ENCODE results near the gene GOLIM4.

DNA sequence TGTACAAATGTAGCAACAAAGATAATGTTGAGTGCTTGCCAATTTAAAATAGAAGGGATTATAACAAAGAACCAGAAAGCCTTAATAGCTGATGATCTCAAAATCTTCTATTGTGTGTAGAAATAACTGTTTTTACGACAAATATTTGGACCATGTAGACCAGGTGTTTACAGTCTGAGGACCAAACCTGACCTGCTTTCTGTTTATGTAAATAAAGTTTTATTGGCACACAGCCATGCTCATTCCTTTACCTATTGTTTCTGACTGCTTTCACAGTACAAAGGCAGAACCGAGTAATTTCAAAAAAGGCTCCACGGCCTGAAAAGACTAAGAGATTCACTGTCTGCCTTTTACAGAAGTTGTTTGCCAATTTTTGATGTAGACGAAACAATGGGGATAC lies 91.8 kb downstream of the GOLIM4 start:
- TF ChIP-seq TAF1 (IDR thresholded peaks at IDR 0.05; ENCODE audit: low read depth, low read length) (no peak), POLR2A (IDR thresholded peaks at IDR 0.05; ENCODE audit: low read depth, low read length) (no peak), SPI1 (IDR thresholded peaks at IDR 0.05; ENCODE audit: low read depth, low read length) (no peak), POLR2AphosphoS5 (IDR thresholded peaks at IDR 0.05; ENCODE audit: low read depth, low read length) (no peak), POU2F2 (IDR thresholded peaks at IDR 0.05; ENCODE audit: low read depth, low read length) (no peak), PAX5 (IDR thresholded peaks at IDR 0.05; ENCODE audit: insufficient read depth, low read length, severe bottlenecking) (no peak)

Measured in GM12891 (cell line).